Naive thymus-derived CD4-positive, alpha-beta T cell (primary cell): ENCODE results near the gene PLEKHA8. TPM values are rescaled to one million over a fixed set of nuclear protein-coding genes. Genes with fewer than 3 reads are reported as not detected.

Experiments
- ATAC-seq: fragments of 150-1000 bp; cut with Tn5 transposase; 2 replicates; pipeline ENCODE4 v1.10.0; 2021; ENCODE audit warnings: mild to moderate bottlenecking, moderate library complexity
- CTCF ChIA-PET: fragments of 350-600 bp; sonication (Branson Sonifier 250); formaldehyde crosslinking; loops from one replicate; lab custom pipeline; 2021; ENCODE audit warnings: antibody characterized with exemption; lab: Charles Lee
- POLR2A ChIA-PET: fragments of 350-600 bp; sonication (Branson Sonifier 250); formaldehyde crosslinking; loops from one replicate; lab custom pipeline; 2021; ENCODE audit warnings: antibody characterized with exemption, inconsistent platforms; lab: Charles Lee
- DNase-seq, 9 donors: peaks; one replicate each; pipeline versions ENCODE4 v3.0.0 to v3.0.0-alpha.2; 2020 to 2022; ENCODE audit warnings: mixed read lengths in 1 of 9
- H3K27ac ChIP-seq: one replicate; pipeline ENCODE4 v1.7.0; 2013; ENCODE audit warnings: mild to moderate bottlenecking, low read depth, low read length, moderate library complexity
- H3K27me3 ChIP-seq, 2 donors: one replicate each; pipeline ENCODE4 v1.7.0; 2013; ENCODE audit warnings: low read length in 2 of 2, mild to moderate bottlenecking in 2 of 2, moderate library complexity in 2 of 2; ENCODE audit not compliant: control insufficient read depth in 2 of 2, insufficient read depth in 2 of 2
- H3K36me3 ChIP-seq, 3 experiments: 1 replicate in 2 of 3; 2 replicates in 1 of 3; pipeline ENCODE4 v1.7.0; 2013; ENCODE audit warnings: low read length in 3 of 3, mild to moderate bottlenecking in 3 of 3, moderate library complexity in 1 of 3; ENCODE audit not compliant: insufficient read depth in 3 of 3, control insufficient read depth in 2 of 3
- H3K4me1 ChIP-seq, 2 donors: one replicate each; pipeline ENCODE4 v1.7.0; 2013; ENCODE audit warnings: low read length in 2 of 2, mild to moderate bottlenecking in 2 of 2, moderate library complexity in 1 of 2; ENCODE audit not compliant: control insufficient read depth in 2 of 2, insufficient read depth in 2 of 2
- H3K4me3 ChIP-seq: 2 replicates; pipeline ENCODE4 v1.7.0; 2013; ENCODE audit warnings: mild to moderate bottlenecking, low read length
- H3K9me3 ChIP-seq, 3 experiments: 1 replicate in 2 of 3; 2 replicates in 1 of 3; pipeline ENCODE4 v1.7.0; 2013; ENCODE audit warnings: low read length in 3 of 3; ENCODE audit not compliant: control insufficient read depth in 2 of 3
- H3K27ac Mint-ChIP-seq, 9 donors: one replicate each; pipeline ENCODE4 v1.8.0; 2020 to 2022; ENCODE audit warnings: mixed read lengths in 9 of 9, mild to moderate bottlenecking in 8 of 9, moderate library complexity in 5 of 9, inconsistent platforms in 2 of 9
- H3K27me3 Mint-ChIP-seq, 5 donors: one replicate each; pipeline ENCODE4 v1.8.0; 2021 to 2022; ENCODE audit warnings: mixed read lengths in 5 of 5, mild to moderate bottlenecking in 1 of 5
- H3K36me3 Mint-ChIP-seq, 5 donors: one replicate each; pipeline ENCODE4 v1.8.0; 2020 to 2022; ENCODE audit warnings: mixed read lengths in 5 of 5, mild to moderate bottlenecking in 3 of 5, inconsistent platforms in 1 of 5
- H3K4me1 Mint-ChIP-seq, 7 donors: one replicate each; pipeline ENCODE4 v1.8.0; 2020 to 2022; ENCODE audit warnings: mixed read lengths in 7 of 7, mild to moderate bottlenecking in 3 of 7, inconsistent platforms in 1 of 7
- H3K4me3 Mint-ChIP-seq, 10 donors: one replicate each; pipeline ENCODE4 v1.8.0; 2020 to 2022; ENCODE audit warnings: mild to moderate bottlenecking in 10 of 10, mixed read lengths in 10 of 10, moderate library complexity in 6 of 10, inconsistent platforms in 2 of 10
- H3K9me3 Mint-ChIP-seq, 11 donors: one replicate each; pipeline ENCODE4 v1.8.0; 2020 to 2022; ENCODE audit warnings: mixed read lengths in 11 of 11, mild to moderate bottlenecking in 4 of 11, inconsistent platforms in 1 of 11, moderate library complexity in 1 of 11
- intact Hi-C, 2 donors: fragments of 100-400 bp; cut with micrococcal nuclease; formaldehyde crosslinking; loops; one replicate each; pipeline ENCODE4 v1.15.1; 2023
- polyA plus RNA-seq, 2 donors: library from polyadenylated mRNA; unstranded; fragments of 300-500 nt; fragmentation: Illumina TruSeq; gene quantifications; one replicate each; pipeline ENCODE4 v1.2.3, GENCODE V29; 2021
- total RNA-seq, 6 experiments: library from RNA in 5 of 6; stranded (reverse) in 5 of 6; gene quantifications; 1 replicate in 5 of 6; 2 replicates in 1 of 6; pipeline ENCODE4 v1.2.3 and lab custom pipeline; 2021 to 2026

Gene PLEKHA8
- total and polyA plus RNA-seq, 7 experiments from 2014 or later, result 3.3 to 14.1 (median 8.4) TPM

GRCh38 chr7:29998489-29998888 is 29.7 kb upstream of the PLEKHA8 start:
- H3K36me3 Mint-ChIP-seq, result peaks cover 0 to 10% (median 9%) of the 10 kb centered on the region in 5 donors
- H3K27me3 Mint-ChIP-seq, result peaks cover 34 to 56% (median 45%) of the 10 kb centered on the region in 5 donors
- ChIA-PET CTCF (no interaction called here), POLR2A (no interaction called here)
- intact Hi-C loops, result no loop called here
- H3K4me1 Mint-ChIP-seq, result no peaks in the 10 kb centered on the region
- Histone ChIP-seq H3K27me3 (peaks cover 0 to 13% of the 10 kb centered on the region in 2 donors), H3K9me3 (peaks cover 0 to 7% (median 0%) of the 10 kb centered on the region in 3 experiments), H3K4me1 (no peaks in the 10 kb centered on the region), H3K4me3 (no peak overlapping the region), H3K36me3 (no peaks in the 10 kb centered on the region), H3K27ac (no peak overlapping the region)
- H3K4me3 Mint-ChIP-seq, result no peak overlapping the region
- no peak overlapping the region for H3K27ac Mint-ChIP-seq
- peaks cover 4 to 43% (median 17%) of the 10 kb centered on the region in 11 donors for H3K9me3 Mint-ChIP-seq
- no peak for DNase-seq
- no peak for ATAC-seq

GRCh38 chr7:30001998-30002397 is 26.2 kb upstream of the PLEKHA8 start:
- no peak for ATAC-seq

GRCh38 chr7:30003098-30003497 is 25.1 kb upstream of the PLEKHA8 start:
- Histone ChIP-seq H3K27me3 (peaks cover 0 to 9% of the 10 kb centered on the region in 2 donors), H3K27ac (no peak overlapping the region), H3K4me3 (no peak overlapping the region), H3K4me1 (no peaks in the 10 kb centered on the region), H3K36me3 (no peaks in the 10 kb centered on the region), H3K9me3 (no peaks in the 10 kb centered on the region)
- H3K27me3 Mint-ChIP-seq, result peaks cover 14 to 27% (median 21%) of the 10 kb centered on the region in 5 donors
- no peak for ATAC-seq
- peaks cover 0 to 6% (median 0%) of the 10 kb centered on the region in 11 donors for H3K9me3 Mint-ChIP-seq
- ChIA-PET CTCF (no interaction called here), POLR2A (no interaction called here)
- H3K4me1 Mint-ChIP-seq, result no peaks in the 10 kb centered on the region
- peaks cover 0 to 6% (median 0%) of the 10 kb centered on the region in 5 donors for H3K36me3 Mint-ChIP-seq
- H3K27ac Mint-ChIP-seq, result no peak overlapping the region
- H3K4me3 Mint-ChIP-seq, result no peak overlapping the region
- DNase-seq, result no peak
- intact Hi-C loops, result no loop called here

More at GRCh38 chr7:30001998-30002397, 26.2 kb upstream of the PLEKHA8 start:
- DNase-seq, result no peak
- no peak overlapping the region for H3K27ac ChIP-seq
- peaks cover 0 to 11% of the 10 kb centered on the region in 2 donors for H3K27me3 ChIP-seq
- CTCF ChIA-PET, result no interaction called here
- H3K36me3 ChIP-seq, result no peaks in the 10 kb centered on the region
- no peak overlapping the region for H3K27ac Mint-ChIP-seq
- intact Hi-C loops, result no loop called here
- H3K4me1 ChIP-seq, result no peaks in the 10 kb centered on the region
- H3K4me3 Mint-ChIP-seq, result no peak overlapping the region
- H3K9me3 Mint-ChIP-seq, result peaks cover 0 to 14% (median 5%) of the 10 kb centered on the region in 11 donors
- no peaks in the 10 kb centered on the region for H3K4me1 Mint-ChIP-seq
- peaks cover 20 to 35% (median 26%) of the 10 kb centered on the region in 5 donors for H3K27me3 Mint-ChIP-seq
- H3K4me3 ChIP-seq, result no peak overlapping the region
- no peaks in the 10 kb centered on the region for H3K9me3 ChIP-seq
- peaks cover 0 to 6% (median 4%) of the 10 kb centered on the region in 5 donors for H3K36me3 Mint-ChIP-seq
- POLR2A ChIA-PET, result no interaction called here

- Histone ChIP-seq H3K4me3 (no peak overlapping the region), H3K4me1 (no peaks in the 10 kb centered on the region), H3K27me3 (peaks cover 0 to 6% of the 10 kb centered on the region in 2 donors), H3K27ac (no peak overlapping the region), H3K9me3 (no peaks in the 10 kb centered on the region), H3K36me3 (no peaks in the 10 kb centered on the region)
- Mint-ChIP-seq H3K4me3 (no peak overlapping the region), H3K36me3 (peaks cover 0 to 2% (median 0%) of the 10 kb centered on the region in 5 donors), H3K27ac (no peak overlapping the region), H3K27me3 (peaks cover 4 to 10% (median 9%) of the 10 kb centered on the region in 5 donors), H3K9me3 (no peaks in the 10 kb centered on the region), H3K4me1 (no peaks in the 10 kb centered on the region)
- ChIA-PET POLR2A (no interaction called here), CTCF (no interaction called here)
- intact Hi-C loops, result no loop called here
- ATAC-seq, result no peak
- DNase-seq, result no peak
Observed at GRCh38 chr7:30005464-30005863, 22.7 kb upstream of the PLEKHA8 start.

GRCh38 chr7:30010021-30010420 is 18.2 kb upstream of the PLEKHA8 start:
- Histone ChIP-seq H3K27ac (no peak overlapping the region), H3K9me3 (no peaks in the 10 kb centered on the region), H3K4me3 (no peak overlapping the region), H3K27me3 (no peaks in the 10 kb centered on the region), H3K4me1 (no peaks in the 10 kb centered on the region), H3K36me3 (no peaks in the 10 kb centered on the region)
- no peak overlapping the region for H3K4me3 Mint-ChIP-seq
- H3K4me1 Mint-ChIP-seq, result no peaks in the 10 kb centered on the region
- peaks cover 0 to 3% (median 0%) of the 10 kb centered on the region in 5 donors for H3K27me3 Mint-ChIP-seq
- H3K9me3 Mint-ChIP-seq, result no peaks in the 10 kb centered on the region
- H3K36me3 Mint-ChIP-seq, result peaks cover 0 to 13% (median 8%) of the 10 kb centered on the region in 5 donors
- ChIA-PET POLR2A (no interaction called here), CTCF (no interaction called here)
- no peak overlapping the region for H3K27ac Mint-ChIP-seq
- DNase-seq, result no peak
- ATAC-seq, result no peak
- intact Hi-C loops, result no loop called here

GRCh38 chr7:30012757-30013156 is 15.5 kb upstream of the PLEKHA8 start:
- Histone ChIP-seq H3K27me3 (no peaks in the 10 kb centered on the region), H3K9me3 (no peaks in the 10 kb centered on the region), H3K36me3 (peaks cover 0 to 8% (median 0%) of the 10 kb centered on the region in 3 experiments), H3K4me1 (no peaks in the 10 kb centered on the region), H3K4me3 (no peak overlapping the region), H3K27ac (no peak overlapping the region)
- peaks cover 0 to 19% (median 15%) of the 10 kb centered on the region in 5 donors for H3K36me3 Mint-ChIP-seq
- ChIA-PET POLR2A (no interaction called here), CTCF (no interaction called here)
- ATAC-seq (no peak), DNase-seq (no peak)
- intact Hi-C loops, result no loop called here
- no peak overlapping the region for H3K4me3 Mint-ChIP-seq
- no peaks in the 10 kb centered on the region for H3K4me1 Mint-ChIP-seq
- no peak overlapping the region for H3K27ac Mint-ChIP-seq
- H3K27me3 Mint-ChIP-seq, result no peaks in the 10 kb centered on the region
- H3K9me3 Mint-ChIP-seq, result no peaks in the 10 kb centered on the region

- Histone ChIP-seq H3K27me3 (no peaks in the 10 kb centered on the region), H3K4me1 (no peaks in the 10 kb centered on the region), H3K4me3 (no peak overlapping the region), H3K36me3 (peaks cover 0 to 8% (median 0%) of the 10 kb centered on the region in 3 experiments), H3K27ac (no peak overlapping the region), H3K9me3 (no peaks in the 10 kb centered on the region)
- no peak for ATAC-seq
- intact Hi-C loops, result no loop called here
- Mint-ChIP-seq H3K4me1 (peaks cover 4 to 11% (median 6%) of the 10 kb centered on the region in 7 donors), H3K4me3 (no peak overlapping the region), H3K27ac (peak overlapping the region in 1 of 9 donors; percentile 51), H3K27me3 (no peaks in the 10 kb centered on the region), H3K9me3 (no peaks in the 10 kb centered on the region), H3K36me3 (peaks cover 0 to 19% (median 10%) of the 10 kb centered on the region in 5 donors)
- POLR2A ChIA-PET, result no interaction called here
- CTCF ChIA-PET, result no interaction called here
- DNase-seq, result no peak
Observed at GRCh38 chr7:30018451-30018850, 9.8 kb upstream of the PLEKHA8 start.
